GM18502 (cell line): ENCODE data around the gene FOXE3.
A peak's percentile ranks its signal among the peaks of the same experiment; 100 is the strongest.

Experiments
- ATAC-seq: cut with Tn5 transposase; IDR thresholded peaks from one replicate; pipeline ENCODE4 v1.9.1; 2021; ENCODE audit warnings: mild to moderate bottlenecking; ENCODE audit not compliant: unreplicated experiment, poor library complexity

FOXE3 gene

DNA sequence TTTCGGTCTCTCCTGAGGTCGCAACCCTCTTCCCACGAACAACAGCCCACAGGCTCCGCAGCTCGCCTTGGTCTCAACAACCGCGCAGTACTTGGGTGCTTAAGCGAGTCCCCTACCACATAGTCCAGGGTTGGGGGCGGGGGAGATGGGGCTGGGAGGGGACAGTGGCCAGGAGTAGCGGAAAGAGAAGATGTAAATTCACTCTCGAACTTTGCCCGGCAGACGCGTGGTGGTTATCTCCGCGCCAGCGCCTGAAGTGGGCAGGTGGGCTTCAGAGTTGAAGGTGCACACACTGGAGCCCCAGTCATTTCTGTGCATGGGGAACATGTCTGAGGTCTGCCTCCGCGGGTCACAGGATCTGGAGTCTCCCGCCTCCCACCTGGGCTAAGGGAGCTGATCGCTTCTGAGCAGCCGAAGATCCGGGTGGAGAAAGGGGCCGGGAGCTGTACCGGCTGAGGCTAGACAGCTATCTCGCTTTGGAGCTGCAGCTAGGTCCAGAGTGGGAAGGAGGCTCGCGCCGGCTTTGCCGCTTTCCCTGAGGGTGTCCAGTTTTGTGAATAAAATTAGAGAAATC lies 17.5 kb downstream of the FOXE3 start:
- ATAC-seq: no peak

DNA sequence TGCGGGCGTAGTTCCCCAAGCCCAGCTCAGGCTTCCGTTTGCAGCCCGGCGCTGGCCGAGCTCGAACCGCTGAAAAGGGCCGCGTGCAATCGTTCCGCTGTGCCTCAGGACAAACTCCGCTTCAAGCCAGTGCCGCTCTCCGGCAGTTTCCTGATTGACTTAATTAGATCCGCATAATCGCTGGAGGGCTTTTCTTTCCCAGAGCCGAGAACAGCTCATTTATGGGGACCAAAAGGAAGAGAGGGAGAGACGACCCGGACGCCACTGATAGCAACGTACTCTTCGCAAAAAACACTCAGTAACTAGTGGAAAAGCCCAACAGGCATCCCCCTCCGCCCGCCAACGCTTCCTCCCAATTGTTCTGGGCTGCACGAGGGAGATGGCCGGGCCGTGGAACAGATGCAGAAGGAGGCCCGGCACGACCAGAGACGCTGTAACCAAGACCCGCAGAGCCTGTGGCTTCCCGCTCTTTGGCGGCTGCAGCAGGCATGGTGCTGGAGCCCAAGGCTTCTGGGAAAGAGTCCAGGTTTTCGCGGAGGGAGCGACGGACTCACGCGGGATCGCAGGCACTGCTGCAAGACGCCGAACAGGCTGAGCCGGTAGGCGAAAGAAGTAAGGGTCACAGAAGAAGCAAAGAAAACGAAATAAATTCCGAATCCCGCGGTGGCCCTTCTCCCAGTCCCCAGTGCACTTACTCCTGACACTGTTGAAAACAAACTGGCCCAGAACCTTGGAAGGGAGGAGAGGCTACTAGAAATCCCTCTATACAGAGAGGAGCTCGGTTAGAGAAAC lies 18.2 kb downstream of the FOXE3 start:
- ATAC-seq: no peak

- no peak for ATAC-seq
Observed at GRCh38 chr1:47435506-47436303, 19.6 kb downstream of the FOXE3 start.

- ATAC-seq: peak; percentile 47
Observed at GRCh38 chr1:47436304-47436978, 20.4 kb downstream of the FOXE3 start.

DNA sequence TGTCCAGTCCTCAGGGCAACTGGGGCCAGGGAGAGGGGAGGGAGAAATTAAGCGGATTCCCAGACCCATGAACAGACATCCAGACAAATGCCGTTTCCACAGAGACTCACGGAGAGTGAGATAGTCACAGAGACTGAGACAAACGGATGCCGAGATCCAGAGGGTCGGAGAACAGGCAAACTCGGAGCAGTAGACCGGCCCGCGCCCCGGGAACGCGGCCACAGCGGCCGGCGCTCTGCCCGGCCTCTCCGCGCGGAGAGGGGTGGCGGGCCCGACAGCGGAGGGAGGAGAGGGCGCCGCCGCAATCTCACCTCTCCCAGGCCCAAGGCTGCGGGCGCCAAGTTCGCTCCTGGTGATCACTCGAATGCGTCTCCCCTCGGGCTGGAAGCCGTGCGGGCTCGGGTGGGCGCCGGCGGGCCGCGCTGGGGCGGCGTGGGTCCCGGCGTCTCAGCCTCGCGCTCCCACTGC lies 20.9 kb downstream of the FOXE3 start:
- peak; percentile 18 for ATAC-seq

GRCh38 chr1:47437447-47438164 lies 21.5 kb downstream of the FOXE3 start, which contains the start of gene FOXD2:
Gene FOXD2 (plus strand): TSS chr1:47438044. CDS start chr1:47438136, 92 bp downstream.
- ATAC-seq: peak; percentile 85

GRCh38 chr1:47438165-47439016 lies 22.3 kb downstream of the FOXE3 start:
- ATAC-seq: peak; percentile 3

- ATAC-seq: no peak
Observed at GRCh38 chr1:47439017-47439818, 23.1 kb downstream of the FOXE3 start.

GRCh38 chr1:47439819-47440598 lies 23.9 kb downstream of the FOXE3 start:
- ATAC-seq: no peak

DNA sequence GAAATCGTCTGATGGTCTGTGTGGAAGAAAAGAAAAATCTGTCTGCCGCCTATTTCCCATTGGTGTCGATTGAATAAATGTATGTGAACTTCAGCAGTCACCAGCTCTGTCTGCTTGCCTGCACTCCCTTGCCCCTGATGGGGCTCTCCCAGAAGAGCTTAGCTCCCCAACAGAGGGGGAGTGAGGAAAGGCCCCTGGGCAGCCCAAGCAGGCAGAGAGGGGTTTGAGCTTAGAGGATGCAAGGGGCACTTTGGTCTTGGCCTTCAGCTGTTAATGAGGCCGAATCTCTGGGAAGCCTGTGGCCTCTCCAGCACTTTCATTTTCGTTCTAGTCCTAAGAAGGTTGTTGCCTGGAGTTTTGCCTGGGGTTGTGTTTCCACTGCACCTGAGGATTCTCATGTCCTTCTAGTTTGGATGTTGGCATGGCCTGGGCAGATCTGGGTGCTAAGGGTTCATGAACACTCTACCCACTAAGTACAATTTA lies 24.6 kb downstream of the FOXE3 start:
- no peak for ATAC-seq

- no peak for ATAC-seq
Observed at GRCh38 chr1:47441450-47442106, 25.5 kb downstream of the FOXE3 start.

DNA sequence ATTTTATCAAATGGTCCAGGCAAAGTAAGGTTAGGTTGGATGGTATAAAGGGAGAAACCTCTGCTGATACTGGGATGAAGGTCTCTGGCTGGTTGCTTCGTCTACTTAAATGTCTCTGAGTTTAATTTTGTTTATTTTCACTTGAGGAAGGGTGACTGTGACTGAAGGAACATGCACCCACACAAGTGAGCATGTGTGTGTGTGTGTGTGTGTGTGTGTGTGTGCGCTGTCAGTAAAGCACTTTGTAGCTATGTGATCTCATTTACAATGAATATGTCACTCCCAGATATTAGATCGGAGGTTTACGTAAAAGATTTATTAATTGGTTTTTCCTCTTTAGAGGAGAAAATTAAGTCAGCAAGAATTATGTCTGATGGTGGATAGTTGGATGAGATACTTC lies 26.1 kb downstream of the FOXE3 start:
- ATAC-seq: no peak

- ATAC-seq: no peak
Observed at GRCh38 chr1:47442842-47443529, 26.9 kb downstream of the FOXE3 start.

- no peak for ATAC-seq
Observed at GRCh38 chr1:47443530-47444296, 27.6 kb downstream of the FOXE3 start.

- no peak for ATAC-seq
Observed at GRCh38 chr1:47444297-47444561, 28.1 kb downstream of the FOXE3 start.
